ENCODE measurements around the gene PRELP.

The PRELP gene

DNA sequence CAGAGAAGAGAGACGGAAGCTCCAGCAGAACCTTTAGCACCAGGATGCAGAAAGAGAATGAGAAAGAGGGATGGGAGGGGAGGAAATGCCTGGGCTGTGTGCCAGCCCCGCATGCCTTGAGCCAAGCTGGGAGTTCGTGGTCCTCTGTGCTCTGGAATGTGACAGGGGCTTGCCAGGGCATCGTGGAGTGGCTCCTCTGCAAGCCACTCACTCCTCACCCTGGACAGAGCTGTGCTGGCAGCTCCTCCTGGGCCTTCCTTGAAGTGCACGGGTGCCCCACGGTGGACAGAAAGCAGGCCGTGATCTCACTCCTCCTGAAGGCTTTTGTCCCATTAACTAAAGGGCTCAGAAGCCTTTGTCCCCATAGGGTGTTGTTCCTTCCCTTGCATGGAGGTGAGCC lies 34.8 kb upstream of the PRELP start:
- Histone ChIP-seq H3K4me2 (ENCODE audit: low read length, poor library complexity, severe bottlenecking) (no peak overlapping the region), H2BK12ac (ENCODE audit: low read length in 2 of 2) (peak overlapping the region in 1 of 2 experiments; percentile 79), H3K14ac (ENCODE audit: low read length in 2 of 2) (no peak overlapping the region), H3K9ac (ENCODE audit: low read length) (peak overlapping the region; percentile 11), H3K4me1 (ENCODE audit: control insufficient read depth, insufficient read depth, low read depth, low read length) (peaks cover 8% of the 10 kb centered on the region), H2AFZ (ENCODE audit: low read depth, low read length) (no peak overlapping the region), H3K4ac (ENCODE audit: low read depth in 1 of 2, low read length in 2 of 2) (no peak overlapping the region), H4K91ac (ENCODE audit: low read length) (no peak overlapping the region), H4K8ac (ENCODE audit: low read length) (peak overlapping the region; percentile 29), H3K27me3 (ENCODE audit: control insufficient read depth in 1 of 2, insufficient read depth in 1 of 2, low read length in 2 of 2) (peaks cover 0 to 73% of the 10 kb centered on the region in 2 experiments), H2BK5ac (ENCODE audit: low read depth, low read length, poor library complexity, severe bottlenecking) (no peak overlapping the region), H3K36me3 (ENCODE audit: control insufficient read depth in 1 of 2, insufficient read depth in 2 of 2, low read depth in 1 of 2, low read length in 2 of 2) (no peaks in the 10 kb centered on the region), H3K9me3 (ENCODE audit: control insufficient read depth, low read length) (peaks cover 9% of the 10 kb centered on the region), H2BK15ac (ENCODE audit: low read depth, poor library complexity, severe bottlenecking) (no peak overlapping the region), H3K23ac (ENCODE audit: low read length in 2 of 2) (no peak overlapping the region), H2BK120ac (ENCODE audit: low read depth, low read length) (no peak overlapping the region), H3K18ac (ENCODE audit: low read depth in 1 of 2, low read length in 2 of 2) (peak overlapping the region in 1 of 2 experiments; percentile 44), H3K79me1 (replicated peaks; ENCODE audit: low read length, poor library complexity, severe bottlenecking) (no peaks in the 10 kb centered on the region), H3K27ac (ENCODE audit: low read length, poor library complexity, severe bottlenecking) (no peak overlapping the region), H2AK5ac (ENCODE audit: low read length, severe bottlenecking) (no peak overlapping the region), H3K4me3 (ENCODE audit: insufficient read depth in 1 of 2, low read depth in 1 of 2, low read length in 2 of 2) (no peak overlapping the region)
- DNase-seq, result peak; percentile 67
- 13% methylated on average over 6 of the region's 7 CpGs for whole genome bisulfite sequencing

GRCh38 chr1:203441766-203442165 lies 33.8 kb upstream of the PRELP start:
- H3K18ac ChIP-seq (ENCODE audit: low read depth in 1 of 2, low read length in 2 of 2), result no peak overlapping the region
- WGBS, result 90% methylated on average over 9 of the region's 9 CpGs
- H3K14ac ChIP-seq (ENCODE audit: low read length in 2 of 2), result no peak overlapping the region
- H3K79me1 ChIP-seq (replicated peaks; ENCODE audit: low read length, poor library complexity, severe bottlenecking), result no peaks in the 10 kb centered on the region
- H3K4me1 ChIP-seq (ENCODE audit: control insufficient read depth, insufficient read depth, low read depth, low read length), result peaks cover 8% of the 10 kb centered on the region
- H4K8ac ChIP-seq (ENCODE audit: low read length), result no peak overlapping the region
- H3K27ac ChIP-seq (ENCODE audit: low read length, poor library complexity, severe bottlenecking), result no peak overlapping the region
- no peaks in the 10 kb centered on the region for H3K36me3 ChIP-seq (ENCODE audit: control insufficient read depth in 1 of 2, insufficient read depth in 2 of 2, low read depth in 1 of 2, low read length in 2 of 2)
- peaks cover 12% of the 10 kb centered on the region for H3K9me3 ChIP-seq (ENCODE audit: control insufficient read depth, low read length)
- no peak overlapping the region for H2BK12ac ChIP-seq (ENCODE audit: low read length in 2 of 2)
- H2AFZ ChIP-seq (ENCODE audit: low read depth, low read length), result no peak overlapping the region
- H2BK5ac ChIP-seq (ENCODE audit: low read depth, low read length, poor library complexity, severe bottlenecking), result no peak overlapping the region
- H3K4me2 ChIP-seq (ENCODE audit: low read length, poor library complexity, severe bottlenecking), result no peak overlapping the region
- peak overlapping the region; percentile 68 for H3K9ac ChIP-seq (ENCODE audit: low read length)
- no peak overlapping the region for H2BK120ac ChIP-seq (ENCODE audit: low read depth, low read length)
- H2BK15ac ChIP-seq (ENCODE audit: low read depth, poor library complexity, severe bottlenecking), result no peak overlapping the region
- H4K91ac ChIP-seq (ENCODE audit: low read length), result no peak overlapping the region
- DNase-seq, result no peak
- no peak overlapping the region for H3K4ac ChIP-seq (ENCODE audit: low read depth in 1 of 2, low read length in 2 of 2)
- H3K27me3 ChIP-seq (ENCODE audit: control insufficient read depth in 1 of 2, insufficient read depth in 1 of 2, low read length in 2 of 2), result peaks cover 0 to 79% of the 10 kb centered on the region in 2 experiments
- no peak overlapping the region for H3K4me3 ChIP-seq (ENCODE audit: insufficient read depth in 1 of 2, low read depth in 1 of 2, low read length in 2 of 2)
- no peak overlapping the region for H3K23ac ChIP-seq (ENCODE audit: low read length in 2 of 2)
- no peak overlapping the region for H2AK5ac ChIP-seq (ENCODE audit: low read length, severe bottlenecking)

DNA sequence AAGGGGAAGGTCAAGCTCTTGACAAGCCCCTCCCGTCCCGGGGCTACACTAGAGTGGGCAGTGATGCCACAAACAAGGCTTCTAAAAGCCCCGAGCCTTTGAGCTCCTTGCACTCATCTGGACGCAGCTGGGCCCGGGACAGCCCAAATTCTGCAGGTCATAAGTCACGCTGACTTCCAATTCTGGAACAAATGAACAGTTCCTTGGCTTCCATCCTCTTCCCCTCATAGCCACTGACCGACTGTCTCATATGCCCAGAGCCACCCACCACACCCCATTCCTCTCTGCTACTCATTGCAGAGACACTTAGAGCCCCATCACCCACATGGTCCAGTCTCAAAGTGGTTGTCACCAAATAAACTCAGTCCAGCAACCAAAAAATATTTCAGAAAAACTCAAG lies 32.8 kb upstream of the PRELP start:
- Histone ChIP-seq H3K4me3 (ENCODE audit: insufficient read depth in 1 of 2, low read depth in 1 of 2, low read length in 2 of 2) (no peak overlapping the region), H3K27ac (ENCODE audit: low read length, poor library complexity, severe bottlenecking) (no peak overlapping the region), H3K4me2 (ENCODE audit: low read length, poor library complexity, severe bottlenecking) (no peak overlapping the region), H2BK120ac (ENCODE audit: low read depth, low read length) (no peak overlapping the region), H2BK12ac (ENCODE audit: low read length in 2 of 2) (no peak overlapping the region), H3K14ac (ENCODE audit: low read length in 2 of 2) (no peak overlapping the region), H2BK5ac (ENCODE audit: low read depth, low read length, poor library complexity, severe bottlenecking) (no peak overlapping the region), H3K4ac (ENCODE audit: low read depth in 1 of 2, low read length in 2 of 2) (no peak overlapping the region), H3K4me1 (ENCODE audit: control insufficient read depth, insufficient read depth, low read depth, low read length) (peaks cover 8% of the 10 kb centered on the region), H4K8ac (ENCODE audit: low read length) (no peak overlapping the region), H2AFZ (ENCODE audit: low read depth, low read length) (no peak overlapping the region), H3K27me3 (ENCODE audit: control insufficient read depth in 1 of 2, insufficient read depth in 1 of 2, low read length in 2 of 2) (peaks cover 0 to 85% of the 10 kb centered on the region in 2 experiments), H3K9me3 (ENCODE audit: control insufficient read depth, low read length) (peaks cover 12% of the 10 kb centered on the region), H3K79me1 (replicated peaks; ENCODE audit: low read length, poor library complexity, severe bottlenecking) (no peaks in the 10 kb centered on the region), H3K23ac (ENCODE audit: low read length in 2 of 2) (no peak overlapping the region), H4K91ac (ENCODE audit: low read length) (no peak overlapping the region), H3K9ac (ENCODE audit: low read length) (peak overlapping the region; percentile 68), H2AK5ac (ENCODE audit: low read length, severe bottlenecking) (no peak overlapping the region), H2BK15ac (ENCODE audit: low read depth, poor library complexity, severe bottlenecking) (peak overlapping the region; percentile 21), H3K18ac (ENCODE audit: low read depth in 1 of 2, low read length in 2 of 2) (no peak overlapping the region), H3K36me3 (ENCODE audit: control insufficient read depth in 1 of 2, insufficient read depth in 2 of 2, low read depth in 1 of 2, low read length in 2 of 2) (no peaks in the 10 kb centered on the region)
- 80% methylated on average over 7 of the region's 7 CpGs for whole genome bisulfite sequencing
- DNase-seq, result no peak

DNA sequence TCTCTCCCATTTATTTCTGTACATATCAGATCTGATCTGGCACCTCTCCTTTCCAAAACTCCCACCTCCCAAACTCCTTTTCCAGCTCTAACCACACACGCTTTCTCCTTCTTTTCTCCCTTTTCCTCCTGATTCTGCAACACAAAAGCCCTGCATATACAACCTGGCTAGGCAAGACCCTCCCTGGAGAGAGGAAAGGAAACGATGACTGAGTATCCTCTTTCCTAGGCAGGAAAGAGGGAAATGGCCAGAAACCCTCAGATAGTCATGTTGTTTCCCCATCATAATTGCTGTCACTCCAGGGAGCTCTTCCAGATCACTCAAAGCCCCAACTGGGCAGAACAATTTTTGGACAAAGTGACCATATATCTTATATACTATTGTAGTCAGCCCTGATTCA lies 32.3 kb upstream of the PRELP start:
- Histone ChIP-seq H4K8ac (ENCODE audit: low read length) (no peak overlapping the region), H3K36me3 (ENCODE audit: control insufficient read depth in 1 of 2, insufficient read depth in 2 of 2, low read depth in 1 of 2, low read length in 2 of 2) (no peaks in the 10 kb centered on the region), H4K91ac (ENCODE audit: low read length) (no peak overlapping the region), H2AFZ (ENCODE audit: low read depth, low read length) (no peak overlapping the region), H2AK5ac (ENCODE audit: low read length, severe bottlenecking) (no peak overlapping the region), H3K9me3 (ENCODE audit: control insufficient read depth, low read length) (peaks cover 12% of the 10 kb centered on the region), H3K9ac (ENCODE audit: low read length) (no peak overlapping the region), H2BK120ac (ENCODE audit: low read depth, low read length) (no peak overlapping the region), H3K4me3 (ENCODE audit: insufficient read depth in 1 of 2, low read depth in 1 of 2, low read length in 2 of 2) (no peak overlapping the region), H2BK12ac (ENCODE audit: low read length in 2 of 2) (no peak overlapping the region), H3K4me2 (ENCODE audit: low read length, poor library complexity, severe bottlenecking) (no peak overlapping the region), H2BK5ac (ENCODE audit: low read depth, low read length, poor library complexity, severe bottlenecking) (no peak overlapping the region), H3K4me1 (ENCODE audit: control insufficient read depth, insufficient read depth, low read depth, low read length) (peaks cover 8% of the 10 kb centered on the region), H3K27me3 (ENCODE audit: control insufficient read depth in 1 of 2, insufficient read depth in 1 of 2, low read length in 2 of 2) (peaks cover 0 to 87% of the 10 kb centered on the region in 2 experiments), H3K14ac (ENCODE audit: low read length in 2 of 2) (no peak overlapping the region), H3K18ac (ENCODE audit: low read depth in 1 of 2, low read length in 2 of 2) (no peak overlapping the region), H3K23ac (ENCODE audit: low read length in 2 of 2) (no peak overlapping the region), H2BK15ac (ENCODE audit: low read depth, poor library complexity, severe bottlenecking) (no peak overlapping the region), H3K79me1 (replicated peaks; ENCODE audit: low read length, poor library complexity, severe bottlenecking) (no peaks in the 10 kb centered on the region), H3K27ac (ENCODE audit: low read length, poor library complexity, severe bottlenecking) (no peak overlapping the region), H3K4ac (ENCODE audit: low read depth in 1 of 2, low read length in 2 of 2) (no peak overlapping the region)
- DNase-seq, result no peak
- WGBS, result 90% methylated on average over 1 of the region's 2 CpGs
